ENCODE results near the gene B4GALT5. TPM values are rescaled to one million over a fixed set of nuclear protein-coding genes. Genes with fewer than 3 reads are reported as not detected.
A peak's percentile ranks its signal among the peaks of the same experiment; 100 is the strongest.
"Not testable (repeated sequence)": the region's sequence is repeated elsewhere in the genome, so short reads cannot be mapped to it uniquely, and the experiment has no call there.

The B4GALT5 gene
- total RNA-seq, 1 donor from 2014 or later, result 46.1 TPM

GRCh38 chr20:49727894-49728885 is 14.5 kb upstream of the B4GALT5 start:
- TF ChIP-seq CTCF (IDR thresholded peaks at IDR 0.05), result no peak
- Histone ChIP-seq H3K36me3 (no peaks in the 10 kb centered on the region), H3K9me3 (no peaks in the 10 kb centered on the region), H3K27me3 (no peaks in the 10 kb centered on the region), H3K4me3 (no peak overlapping the region), H3K27ac (peak overlapping the region; percentile 32), H3K4me1 (peaks cover 14% of the 10 kb centered on the region)
- intact Hi-C loops (cut with DNase I), result no loop called here
- no peak for DNase-seq
- peak; percentile 14 for ATAC-seq

- ATAC-seq, result peak; percentile 60
- intact Hi-C loops (cut with DNase I), result no loop called here
- peak overlapping the region; percentile 39 for H3K27ac ChIP-seq
Measured at GRCh38 chr20:49727478-49727877, 13.8 kb upstream of the B4GALT5 start.

GRCh38 chr20:49725694-49726093 is 12.0 kb upstream of the B4GALT5 start:
- intact Hi-C loops (cut with DNase I), result no loop called here
- Histone ChIP-seq H3K9me3 (no peaks in the 10 kb centered on the region), H3K4me1 (peaks cover 14% of the 10 kb centered on the region), H3K36me3 (no peaks in the 10 kb centered on the region), H3K4me3 (no peak overlapping the region), H3K27ac (peak overlapping the region; percentile 65), H3K27me3 (no peaks in the 10 kb centered on the region)
- DNase-seq (no peak), ATAC-seq (no peak)
- TF ChIP-seq CTCF (IDR thresholded peaks at IDR 0.05), result no peak

More at GRCh38 chr20:49727478-49727877, 13.8 kb upstream of the B4GALT5 start:
- H3K4me3 ChIP-seq, result no peak overlapping the region
- H3K9me3 ChIP-seq, result no peaks in the 10 kb centered on the region
- no peak for TF ChIP-seq CTCF (IDR thresholded peaks at IDR 0.05)
- H3K27me3 ChIP-seq, result no peaks in the 10 kb centered on the region
- peaks cover 14% of the 10 kb centered on the region for H3K4me1 ChIP-seq
- no peaks in the 10 kb centered on the region for H3K36me3 ChIP-seq
- no peak for DNase-seq

- peaks cover 14% of the 10 kb centered on the region for H3K4me1 ChIP-seq
- H3K27ac ChIP-seq, result peak overlapping the region; percentile 65
- H3K4me3 ChIP-seq; H3K9me3 ChIP-seq; ATAC-seq; intact Hi-C loops (cut with DNase I); H3K36me3 ChIP-seq; DNase-seq; H3K27me3 ChIP-seq: not testable (repeated sequence)
Measured at GRCh38 chr20:49725224-49725606, 11.5 kb upstream of the B4GALT5 start.

- ATAC-seq, result peak; percentile 84
- no peak overlapping the region for H3K4me3 ChIP-seq
- intact Hi-C loops (cut with DNase I), result no loop called here
- H3K27ac ChIP-seq, result peak overlapping the region; percentile 65
- TF ChIP-seq CTCF (IDR thresholded peaks at IDR 0.05), result no peak
- H3K27me3 ChIP-seq, result no peaks in the 10 kb centered on the region
- H3K9me3 ChIP-seq, result no peaks in the 10 kb centered on the region
- DNase-seq, result no peak
- peaks cover 14% of the 10 kb centered on the region for H3K4me1 ChIP-seq
- no peaks in the 10 kb centered on the region for H3K36me3 ChIP-seq
Measured at GRCh38 chr20:49724408-49725223, 10.9 kb upstream of the B4GALT5 start.

- H3K4me3 ChIP-seq; H3K36me3 ChIP-seq; DNase-seq; H3K9me3 ChIP-seq; H3K27ac ChIP-seq; H3K27me3 ChIP-seq; ATAC-seq; intact Hi-C loops (cut with DNase I): not testable (repeated sequence)
- peaks cover 14% of the 10 kb centered on the region for H3K4me1 ChIP-seq
Measured at GRCh38 chr20:49723758-49724157, 10.1 kb upstream of the B4GALT5 start.

GRCh38 chr20:49721326-49721725 is 7.6 kb upstream of the B4GALT5 start:
- H3K36me3 ChIP-seq; ATAC-seq; intact Hi-C loops (cut with DNase I); DNase-seq; H3K27ac ChIP-seq; H3K4me3 ChIP-seq; H3K9me3 ChIP-seq; H3K27me3 ChIP-seq: not testable (repeated sequence)
- H3K4me1 ChIP-seq, result peaks cover 14% of the 10 kb centered on the region
